NCI-H2196 treated with DMSO at 0.1 percent for 48 hours (cell line): Measurements from ENCODE around the gene UXS1.

Experiments
- DNase-seq: peaks from one replicate; lab custom pipeline; 2025; ENCODE audit not compliant: unreplicated experiment; lab: John Stamatoyannopoulos, UW

UXS1 gene

DNA sequence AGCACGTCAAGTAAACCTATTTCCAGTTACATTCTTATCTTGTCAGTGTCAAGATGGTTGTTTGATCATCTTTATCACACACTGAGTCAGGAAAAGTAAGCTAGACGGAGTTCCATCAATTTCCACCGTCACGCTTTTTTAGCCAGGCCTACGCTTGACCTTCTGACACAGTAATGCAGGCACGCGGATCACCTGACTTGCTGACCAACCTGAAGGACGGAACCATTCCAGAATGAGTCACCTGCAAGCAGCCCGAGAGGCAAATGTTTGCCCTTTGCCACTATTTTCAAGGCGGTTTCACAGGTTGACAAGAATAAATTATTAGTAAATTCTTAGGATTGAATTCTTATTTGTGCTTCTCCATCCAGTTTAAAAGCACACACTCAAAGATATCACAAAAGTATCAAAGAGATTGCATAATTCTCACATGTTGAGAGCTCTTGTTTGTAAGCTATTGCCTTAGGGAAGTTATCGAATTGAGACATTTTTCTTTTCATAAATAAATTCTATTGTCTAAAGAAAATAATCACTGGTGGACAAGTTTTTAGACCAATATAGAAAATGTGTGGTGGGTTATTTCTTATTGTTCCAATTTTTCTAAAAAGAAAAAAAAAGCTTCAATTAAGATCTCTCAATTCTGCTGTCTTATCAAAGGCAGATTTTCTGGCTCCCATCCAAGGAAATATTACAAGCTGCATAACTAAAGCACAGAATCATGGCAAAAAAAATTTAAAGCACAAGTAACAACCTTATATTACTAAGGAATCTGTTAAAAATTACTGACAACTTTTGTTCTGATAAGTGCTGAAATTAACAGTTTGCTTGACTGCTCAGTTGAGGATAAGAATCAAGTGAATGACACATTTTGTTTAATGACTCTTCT is 31.9 kb downstream of the UXS1 start:
- no peak for DNase-seq

DNA sequence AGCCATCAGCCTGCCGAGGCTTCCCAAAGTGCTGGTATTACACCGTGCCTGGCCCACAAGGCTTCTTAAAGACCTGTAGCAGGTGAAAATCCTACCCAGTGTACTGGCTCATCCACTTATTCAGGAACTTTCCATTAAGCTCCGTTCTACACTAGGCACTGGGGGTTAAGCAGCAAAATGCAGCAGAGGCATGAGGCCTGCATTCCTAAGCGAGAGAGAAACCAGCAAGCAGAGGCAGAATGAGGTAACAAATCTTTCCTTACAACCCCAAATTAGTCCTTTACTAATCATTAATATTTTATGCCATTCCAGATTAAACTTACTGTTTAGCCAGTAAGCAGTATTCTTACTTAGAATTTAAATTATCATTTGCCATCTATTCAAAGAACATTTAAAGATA is 32.8 kb downstream of the UXS1 start:
- no peak for DNase-seq

DNA sequence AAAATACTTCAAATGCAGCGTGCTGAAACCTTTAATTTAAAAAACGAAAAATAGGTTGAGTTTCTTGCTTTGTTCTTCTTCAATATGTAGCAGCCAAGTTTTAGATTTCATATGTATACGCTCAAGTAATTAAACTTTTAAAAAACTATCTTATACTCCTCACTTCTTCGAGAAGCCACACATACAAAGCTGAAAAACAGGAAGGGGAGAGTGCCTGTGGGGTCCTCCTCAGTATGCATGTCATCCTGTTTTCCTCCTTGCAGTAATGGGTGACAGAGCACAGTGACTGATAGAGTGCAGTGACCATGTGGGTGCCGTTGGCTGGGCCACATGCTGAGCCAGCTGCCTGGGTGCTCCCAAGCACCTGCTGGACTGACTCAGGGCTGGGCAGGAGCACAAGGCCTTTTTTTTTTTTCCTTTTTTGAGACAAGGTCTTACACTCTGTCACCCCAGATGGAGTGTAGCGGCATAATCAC is 33.3 kb downstream of the UXS1 start:
- DNase-seq, result no peak

DNA sequence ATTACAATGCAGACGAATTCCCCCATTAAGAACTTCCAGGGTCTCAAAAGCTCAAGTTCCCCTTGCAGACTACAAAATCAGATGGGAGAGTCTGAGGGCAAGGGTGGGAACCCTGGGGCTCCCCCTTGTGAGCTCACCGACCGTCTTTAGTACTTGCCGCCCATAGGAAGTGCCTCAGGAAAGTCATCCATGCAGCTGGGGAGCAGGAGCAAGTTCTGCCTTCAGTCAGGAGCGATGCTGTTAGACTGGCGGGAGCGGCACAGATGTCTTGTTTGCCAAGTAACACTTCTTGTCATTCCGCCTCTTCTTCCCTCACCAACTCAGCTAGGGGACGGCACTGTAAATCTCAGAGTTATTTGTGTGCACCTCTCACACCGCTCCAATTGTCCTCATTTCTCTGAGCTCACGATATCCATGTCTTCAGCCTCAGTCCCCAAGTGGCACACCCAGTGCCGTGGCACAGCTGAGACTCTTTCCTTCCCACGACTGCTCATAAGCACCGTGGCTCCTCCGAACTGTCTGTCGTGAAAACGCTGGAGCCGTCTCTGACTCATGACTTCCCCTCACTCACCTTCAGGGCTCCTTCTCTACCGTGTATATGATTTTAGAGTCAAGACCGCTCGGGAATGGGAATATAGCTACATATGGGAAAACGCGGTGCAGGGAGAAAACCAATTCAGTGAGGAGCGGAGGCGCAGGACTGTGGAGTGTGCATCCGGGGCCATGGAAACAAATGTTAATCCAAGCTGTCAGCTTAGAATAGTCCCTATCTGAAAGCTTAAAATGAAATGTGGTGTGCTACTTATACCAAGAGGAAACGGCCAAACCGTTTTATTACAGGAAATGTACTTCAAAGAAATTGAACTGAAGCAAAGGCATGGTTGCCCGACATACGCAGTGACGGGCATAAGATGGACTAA is 34.0 kb downstream of the UXS1 start:
- no peak for DNase-seq

DNA sequence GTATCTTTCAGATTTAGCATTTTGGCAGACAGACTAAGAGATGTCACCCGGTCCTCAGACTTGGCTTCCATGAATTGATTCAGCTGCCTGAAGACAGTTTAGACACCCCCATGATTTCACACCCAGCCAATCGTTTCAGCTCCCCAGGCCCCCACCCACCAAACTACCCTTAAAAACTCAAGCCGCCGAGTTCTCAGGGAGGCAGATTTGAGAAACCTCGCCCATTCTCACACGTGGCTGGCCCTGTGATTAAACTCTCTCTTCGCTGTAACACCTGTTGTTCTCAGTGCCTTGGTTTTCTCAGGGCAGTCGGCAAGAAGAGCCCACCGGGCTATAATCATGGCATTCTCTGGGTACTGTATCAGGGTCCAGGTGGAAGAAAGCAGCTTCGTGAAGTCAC is 35.2 kb downstream of the UXS1 start:
- DNase-seq, result no peak

DNA sequence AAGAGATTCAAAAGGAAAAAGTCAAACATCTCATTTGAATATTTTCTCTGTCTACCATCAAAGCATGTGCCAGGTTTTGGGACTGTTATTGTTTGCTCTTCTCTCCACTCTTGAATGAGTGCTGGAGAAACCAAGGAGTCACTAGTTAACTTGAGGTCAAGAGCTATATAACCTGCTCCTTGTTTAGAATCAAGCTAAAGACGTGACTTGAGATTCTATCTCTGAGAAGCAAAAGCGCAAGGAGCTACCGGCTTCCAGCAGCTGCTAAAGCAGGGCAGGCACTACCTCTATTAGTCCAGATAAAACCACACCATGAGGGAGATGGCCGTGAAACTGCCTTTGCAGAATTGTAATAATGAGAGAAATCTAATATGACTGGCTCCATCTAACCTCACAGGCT is 36.0 kb downstream of the UXS1 start:
- no peak for DNase-seq

DNA sequence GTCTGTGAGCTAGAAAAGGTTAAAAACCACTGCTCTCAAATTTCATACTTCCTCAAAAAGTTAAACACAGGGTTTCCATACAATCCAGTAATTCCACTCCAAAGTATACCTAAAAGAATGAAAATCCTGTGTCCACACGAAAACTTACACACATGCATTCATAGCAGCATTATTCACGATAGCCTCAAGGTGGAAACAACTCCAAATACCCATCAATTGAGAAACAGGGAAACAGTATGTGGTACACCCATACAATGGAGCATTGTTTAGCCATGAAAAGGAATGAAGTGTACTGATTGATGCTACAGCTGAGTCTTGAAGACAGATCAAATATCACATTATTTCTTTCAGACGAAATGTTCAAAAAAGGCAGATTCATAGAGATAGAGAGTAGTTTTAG is 36.7 kb downstream of the UXS1 start:
- DNase-seq, result no peak

DNA sequence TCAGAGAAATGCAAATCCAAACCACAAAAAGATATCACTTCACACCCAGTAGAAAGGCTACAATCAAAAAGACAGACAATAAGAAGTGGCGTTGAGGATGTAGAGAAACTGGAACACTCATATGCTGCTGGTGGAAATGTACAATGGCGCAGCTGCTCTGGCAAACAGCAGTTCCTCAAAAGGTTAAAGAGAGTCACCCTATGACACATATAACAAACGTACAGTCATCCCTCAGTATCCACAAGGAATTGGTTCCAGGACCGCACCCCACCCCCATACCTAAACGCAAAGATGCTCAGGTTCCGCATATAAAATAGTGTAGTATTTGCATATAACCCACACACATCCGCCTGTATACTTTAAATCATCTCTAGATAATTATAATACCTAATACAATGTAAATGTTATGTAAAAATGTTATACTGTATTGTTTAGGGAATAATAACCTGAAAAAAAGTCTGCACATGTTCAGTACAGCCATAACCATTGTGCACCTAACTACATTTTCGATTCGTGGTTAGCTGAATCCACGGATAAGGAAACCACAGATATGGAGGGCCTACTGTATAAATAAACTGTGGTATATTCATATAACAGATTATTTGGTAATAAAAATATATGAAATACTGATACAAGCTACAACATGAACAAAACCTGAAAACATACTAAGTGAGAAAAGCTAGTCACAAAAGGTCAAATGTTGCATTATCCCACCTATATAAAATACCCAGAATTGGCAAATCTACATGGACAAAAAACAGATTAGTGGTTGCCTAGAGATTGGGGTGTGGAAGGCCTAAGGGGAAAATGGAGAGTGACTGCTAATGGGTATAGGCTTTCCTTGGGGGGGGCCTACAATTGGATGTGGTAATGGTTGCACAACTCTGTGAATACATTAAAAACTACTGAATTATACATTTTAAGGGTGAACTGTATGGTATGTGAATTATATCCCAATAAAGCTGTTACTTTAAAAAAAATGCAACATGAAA is 37.5 kb downstream of the UXS1 start:
- DNase-seq, result no peak

DNA sequence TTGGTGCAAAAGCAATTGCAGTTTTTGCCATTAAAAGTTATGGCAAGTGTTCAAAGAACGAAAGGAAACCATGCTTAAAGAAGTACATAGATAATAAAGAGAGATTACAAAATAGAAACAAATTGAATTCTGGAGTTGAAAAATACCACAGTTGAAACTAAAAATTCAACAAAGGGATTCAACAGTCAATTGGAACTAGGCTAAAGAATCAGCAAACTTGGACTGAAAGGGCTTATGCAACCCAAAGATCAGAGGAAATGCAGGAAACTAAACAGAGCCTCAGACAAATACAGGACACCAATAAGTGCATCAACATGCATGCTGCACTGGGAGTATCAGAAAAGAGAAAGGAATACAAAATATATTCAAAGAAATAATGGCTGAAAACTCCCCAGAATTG is 40.3 kb downstream of the UXS1 start:
- no peak for DNase-seq

DNA sequence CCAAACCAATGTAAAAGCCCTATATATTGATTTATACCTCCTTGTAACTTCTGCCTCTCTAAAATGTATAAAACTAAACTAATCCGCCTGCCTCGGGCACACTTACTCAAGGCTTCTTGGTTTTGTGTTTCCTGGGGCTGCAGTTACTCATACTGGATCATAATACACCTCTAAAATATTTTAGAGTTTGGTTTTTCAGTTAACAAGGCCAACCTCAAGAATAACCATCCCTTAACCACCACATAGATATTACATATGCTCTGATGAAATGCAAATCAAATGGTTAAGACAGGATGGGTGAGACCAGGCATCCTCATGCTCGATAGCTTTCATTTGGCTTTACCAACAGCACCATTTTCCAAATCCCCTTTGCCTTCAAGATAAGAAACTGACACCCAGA is 46.4 kb downstream of the UXS1 start:
- no peak for DNase-seq

DNA sequence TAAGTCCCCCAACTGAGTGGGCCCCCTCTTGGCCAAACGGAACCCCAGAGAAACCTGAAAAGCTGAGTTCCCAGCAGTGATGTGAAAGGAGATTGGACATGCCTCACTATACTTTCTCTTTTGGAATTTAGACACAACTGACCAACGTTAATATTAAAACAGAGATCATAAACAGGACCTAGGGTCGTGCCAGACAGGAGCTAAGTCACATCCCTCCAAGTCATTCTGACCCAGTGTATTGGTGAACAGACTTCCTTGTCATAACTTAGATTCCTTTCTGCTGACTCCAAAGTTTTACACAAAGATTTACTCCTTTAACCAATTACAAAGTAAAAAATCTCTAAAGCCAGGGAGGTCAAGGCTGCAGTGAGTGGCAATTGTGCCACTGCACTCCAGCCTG is 46.9 kb downstream of the UXS1 start:
- no peak for DNase-seq

DNA sequence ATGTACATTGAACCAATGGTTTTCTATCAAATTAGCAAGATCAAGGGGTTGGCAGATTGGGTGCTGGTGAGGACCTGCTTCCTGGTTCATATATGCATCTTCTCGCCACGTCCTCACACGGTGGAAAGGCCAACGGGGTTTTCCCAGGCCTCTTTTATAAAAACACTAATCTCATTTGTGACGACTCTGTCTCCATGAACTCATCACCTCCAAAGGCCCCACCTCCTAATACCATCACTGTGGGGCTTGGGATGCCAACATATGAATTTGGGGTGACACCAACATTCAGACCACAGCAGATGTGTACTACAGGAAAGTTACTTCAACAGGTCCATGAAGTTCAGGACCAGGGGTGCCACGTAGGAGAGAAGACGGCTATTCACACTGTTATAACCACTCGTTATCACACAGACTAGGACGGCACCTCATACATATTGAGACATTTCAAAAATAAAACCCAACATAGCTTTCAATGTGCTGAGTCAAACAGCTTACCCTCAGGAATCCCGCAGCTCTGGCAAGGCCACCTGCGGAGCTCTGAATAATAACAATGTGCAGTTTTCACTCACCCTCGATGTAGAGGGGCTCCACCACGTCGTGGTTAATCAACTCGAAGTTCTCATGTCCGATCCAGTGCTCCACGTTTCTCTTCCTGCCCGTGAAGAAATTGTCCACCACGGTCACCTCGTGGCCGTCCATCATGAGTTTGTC is 49.3 kb downstream of the UXS1 start:
- DNase-seq, result no peak

DNA sequence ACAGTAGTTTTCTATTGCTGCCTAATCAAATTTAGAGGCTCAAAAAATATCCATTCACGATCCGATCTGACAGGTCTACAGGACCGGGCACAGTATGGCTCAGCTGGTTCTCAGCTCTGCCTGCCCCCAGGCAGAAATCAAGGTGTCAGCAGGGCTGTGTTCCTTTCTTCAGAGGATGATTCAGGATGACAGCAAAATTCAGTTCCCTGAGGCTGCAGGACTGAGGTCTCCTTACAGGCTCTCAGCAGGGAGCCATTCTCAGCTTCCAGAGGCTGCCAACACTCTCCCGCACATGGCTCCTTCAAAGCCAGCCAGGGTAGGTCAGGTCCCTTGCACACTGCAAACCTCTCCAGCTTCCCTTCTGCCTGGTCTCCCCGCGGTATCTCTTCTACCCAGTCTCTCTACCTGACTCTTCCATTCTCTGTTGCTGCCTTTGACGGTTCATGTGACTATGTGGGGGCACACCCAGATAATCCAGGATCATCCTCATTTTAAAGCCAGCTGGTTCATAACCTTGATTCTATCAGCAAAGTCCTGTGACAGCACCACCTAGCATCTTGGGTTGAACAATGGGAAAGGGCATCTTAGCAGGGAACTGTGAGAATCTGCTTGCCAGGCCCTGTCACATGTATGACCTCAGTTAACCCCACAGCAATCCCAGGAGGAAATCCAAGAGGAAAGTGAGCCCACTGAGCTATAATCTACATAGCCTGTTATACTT is 50.4 kb downstream of the UXS1 start:
- DNase-seq, result no peak

DNA sequence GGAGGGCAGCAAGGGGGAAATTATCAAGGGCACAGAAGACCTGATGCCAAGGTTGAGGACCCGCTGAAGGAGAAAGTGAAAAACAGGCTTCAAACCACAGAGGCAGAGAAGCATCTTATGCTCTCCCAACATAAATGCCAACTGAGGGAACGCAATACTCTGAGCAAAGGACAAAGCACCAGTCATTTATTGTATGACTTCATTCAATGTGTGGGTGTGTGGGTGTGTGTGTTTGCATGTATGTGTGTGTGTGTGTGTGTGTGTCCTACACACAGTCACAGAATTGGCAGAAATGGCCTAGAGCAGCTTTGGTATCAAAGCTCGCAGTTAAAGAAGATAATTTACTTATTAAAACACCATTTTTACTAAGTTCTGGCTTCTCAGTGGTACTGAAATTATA is 51.4 kb downstream of the UXS1 start:
- DNase-seq, result no peak

DNA sequence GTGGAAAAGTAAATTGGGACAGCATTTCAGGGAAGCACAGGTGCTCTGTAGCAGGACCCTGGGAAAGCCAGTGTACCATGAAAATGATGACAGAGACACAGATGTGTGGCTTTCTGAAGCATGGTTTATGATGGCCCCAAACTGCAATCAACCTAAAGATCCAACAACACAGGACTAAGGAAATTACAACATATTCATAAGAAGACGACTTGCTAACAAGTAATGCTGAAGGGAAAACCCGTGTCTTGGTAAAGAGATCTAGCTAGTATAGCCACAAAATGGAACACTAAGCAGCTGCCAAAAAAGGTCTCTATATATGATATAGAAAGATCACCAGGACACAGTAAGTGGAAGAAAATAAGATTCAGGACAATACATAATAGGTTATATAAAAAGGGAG is 53.2 kb downstream of the UXS1 start:
- no peak for DNase-seq

DNA sequence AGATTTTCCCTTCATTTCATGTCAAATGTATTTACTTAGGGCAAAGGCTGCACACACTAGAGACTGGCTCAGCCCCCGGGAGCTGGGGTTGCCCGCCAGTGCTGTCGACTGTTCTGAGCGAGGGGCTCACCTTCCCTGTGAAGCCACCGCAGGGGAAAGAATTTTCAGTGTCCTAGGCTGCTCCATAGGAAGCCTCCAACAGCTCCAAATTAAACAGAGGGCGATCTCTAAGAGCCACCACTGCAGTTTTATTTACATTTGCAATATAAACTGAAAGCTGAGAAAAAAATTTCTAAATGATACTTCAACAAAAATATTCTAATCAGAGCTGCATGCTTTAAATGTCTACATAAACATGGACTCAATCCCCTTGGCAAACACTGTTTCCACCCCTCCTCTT is 54.0 kb downstream of the UXS1 start:
- DNase-seq, result no peak

DNA sequence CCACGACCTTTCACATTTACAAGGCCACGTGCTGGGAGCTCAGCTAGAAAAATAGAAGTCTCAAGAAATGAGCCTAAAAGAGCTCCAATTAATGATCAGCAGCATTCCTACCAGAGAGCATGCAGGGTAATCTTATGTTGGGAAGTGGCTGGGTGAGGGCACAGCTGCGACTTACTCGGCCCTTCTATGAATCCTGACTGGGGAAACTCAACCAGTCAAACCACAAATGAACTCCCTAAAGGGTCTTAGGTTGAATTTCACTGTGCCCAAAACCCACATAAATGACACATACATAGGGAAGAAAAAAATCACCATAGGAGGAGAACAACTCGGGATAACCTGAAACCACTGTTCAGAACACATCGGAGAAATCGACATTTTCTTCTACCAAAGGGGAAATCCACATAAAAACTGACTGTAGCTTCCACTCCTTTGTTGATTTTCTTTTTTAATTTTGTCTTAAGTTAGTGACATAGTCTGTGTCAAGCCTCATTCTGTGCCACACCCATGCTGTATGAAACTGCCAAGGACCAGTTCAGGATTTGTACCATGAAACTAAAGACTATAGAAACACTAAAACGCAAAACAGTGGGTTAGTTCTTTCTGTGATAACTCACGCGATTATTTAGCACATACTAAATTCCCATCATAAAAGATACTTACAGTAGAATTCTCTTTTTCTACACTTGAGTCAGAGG is 54.7 kb downstream of the UXS1 start:
- no peak for DNase-seq

DNA sequence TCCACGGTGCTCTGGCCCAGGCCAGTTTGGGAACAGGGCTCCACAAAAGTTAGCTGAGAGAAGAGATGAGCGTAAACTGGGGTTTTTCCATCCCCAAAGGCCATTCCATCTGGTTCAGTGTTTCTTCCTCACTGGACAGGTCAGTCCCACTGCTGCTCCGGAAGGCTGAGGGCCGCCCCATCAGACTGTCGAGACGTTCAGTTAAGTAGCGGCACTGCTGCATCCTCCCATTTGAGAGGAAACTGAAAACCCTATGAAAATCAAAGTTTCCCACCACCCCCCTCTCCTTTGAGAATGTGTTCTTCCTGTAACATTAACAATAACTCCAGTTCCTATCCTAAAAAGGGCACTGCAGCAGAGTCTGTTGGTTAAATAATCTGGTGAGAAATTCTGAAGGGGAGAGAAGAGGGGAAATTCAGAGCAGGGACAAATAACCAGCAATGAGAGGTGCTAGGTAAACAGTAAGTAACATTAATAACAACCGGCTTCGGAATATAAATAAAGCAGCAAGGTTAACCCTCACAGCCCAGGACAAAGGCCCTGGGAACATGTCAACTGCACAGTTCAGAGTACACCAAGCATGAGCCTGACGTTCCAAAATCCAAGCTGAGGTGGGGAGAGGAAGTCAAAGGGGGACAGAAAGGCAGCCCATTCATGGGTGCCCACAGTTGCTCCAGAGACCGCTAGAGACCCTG is 55.4 kb downstream of the UXS1 start:
- no peak for DNase-seq
